SK-N-SH treated with all-trans-retinoic acid at 6 μM for 48 hours (cell line): Measurements from ENCODE around the gene SNTA1.

Experiments used
- ATAC-seq: fragments of 200-7000 bp; cut with Tn5 transposase; 3 replicates; pipeline ENCODE4 v1.9.1; 2020; ENCODE audit warnings: mild to moderate bottlenecking, moderate library complexity
- ARNTL ChIP-seq: fragments of 450-650 bp; formaldehyde crosslinking; IDR thresholded peaks from 2 replicates; pipeline ENCODE4 v1.5.0; 2020; ENCODE audit warnings: low read depth, mild to moderate bottlenecking, moderate library complexity, borderline replicate concordance
- BACH2 ChIP-seq: fragments of 250-450 bp; sonication (Bioruptor Pico); IDR thresholded peaks from 2 replicates; pipeline ENCODE4 v1.9.0; 2021; ENCODE audit warnings: mild to moderate bottlenecking, borderline replicate concordance
- CREB5 ChIP-seq: fragments of 250-450 bp; sonication (Bioruptor Pico); IDR thresholded peaks from 2 replicates; pipeline ENCODE4 v1.5.1; 2020; ENCODE audit warnings: low read depth, mild to moderate bottlenecking, moderate library complexity
- CSDC2 ChIP-seq: fragments of 250-450 bp; sonication (Bioruptor Pico); IDR thresholded peaks from 2 replicates; pipeline ENCODE4 v1.5.0; 2020; ENCODE audit warnings: mild to moderate bottlenecking, moderate library complexity
- ESRRG ChIP-seq: fragments of 250-450 bp; sonication (Bioruptor Pico); IDR thresholded peaks from 2 replicates; pipeline ENCODE4 v1.6.1; 2021; ENCODE audit warnings: mild to moderate bottlenecking
- ISL1 ChIP-seq: fragments of 250-450 bp; sonication (Bioruptor Pico); IDR thresholded peaks from 2 replicates; pipeline ENCODE4 v2.1.2; 2022; ENCODE audit warnings: mild to moderate bottlenecking, moderate library complexity
- OSR1 ChIP-seq: fragments of 250-450 bp; sonication (Bioruptor Pico); IDR thresholded peaks from 2 replicates; pipeline ENCODE4 v1.8.0; 2022; ENCODE audit warnings: moderate library complexity, mild to moderate bottlenecking, inconsistent platforms
- PATZ1 ChIP-seq: fragments of 250-450 bp; sonication (Bioruptor Pico); IDR thresholded peaks from 2 replicates; pipeline ENCODE4 v1.8.0; 2020; ENCODE audit warnings: mild to moderate bottlenecking, moderate library complexity, borderline replicate concordance
- POU6F1 ChIP-seq: fragments of 250-450 bp; sonication (Bioruptor Pico); IDR thresholded peaks from 2 replicates; pipeline ENCODE4 v1.8.0; 2021; ENCODE audit warnings: low read depth, mild to moderate bottlenecking, moderate library complexity, borderline replicate concordance
- PPARA ChIP-seq: fragments of 250-450 bp; sonication (Bioruptor Pico); IDR thresholded peaks from 2 replicates; pipeline ENCODE4 v1.5.0; 2020; ENCODE audit warnings: mild to moderate bottlenecking, borderline replicate concordance
- RARB ChIP-seq: fragments of 250-450 bp; sonication (Bioruptor Pico); IDR thresholded peaks from 2 replicates; pipeline ENCODE4 v1.8.0; 2021; ENCODE audit warnings: mild to moderate bottlenecking, moderate library complexity
- SNAI2 ChIP-seq: fragments of 250-450 bp; sonication (Bioruptor Pico); IDR thresholded peaks from 2 replicates; pipeline ENCODE4 v1.5.0; 2020; ENCODE audit warnings: mild to moderate bottlenecking, moderate library complexity
- TCF4 ChIP-seq: fragments of 250-450 bp; sonication (Bioruptor Pico); IDR thresholded peaks from 2 replicates; pipeline ENCODE4 v1.8.0; 2021; ENCODE audit warnings: mild to moderate bottlenecking, moderate library complexity, borderline replicate concordance
- TOX ChIP-seq: fragments of 250-450 bp; sonication (Bioruptor Pico); IDR thresholded peaks from 2 replicates; pipeline ENCODE4 v1.8.0; 2021; ENCODE audit warnings: mild to moderate bottlenecking, moderate library complexity, borderline replicate concordance
- TSHZ2 ChIP-seq: fragments of 250-450 bp; sonication (Bioruptor Pico); IDR thresholded peaks from 2 replicates; pipeline ENCODE4 v1.5.0; 2020; ENCODE audit warnings: mild to moderate bottlenecking, moderate library complexity
- ZC3H10 ChIP-seq: fragments of 250-450 bp; sonication (Bioruptor Pico); IDR thresholded peaks from 2 replicates; pipeline ENCODE4 v1.5.1; 2021; ENCODE audit warnings: mild to moderate bottlenecking, moderate library complexity
- ZFP3 ChIP-seq: fragments of 250-450 bp; sonication (Bioruptor Pico); IDR thresholded peaks from 2 replicates; pipeline ENCODE4 v1.5.0; 2020; ENCODE audit warnings: mild to moderate bottlenecking, moderate library complexity
- ZNF565 ChIP-seq: fragments of 450-650 bp; formaldehyde crosslinking; conservative IDR thresholded peaks from 2 replicates; pipeline ENCODE4 v1.5.0; 2020; ENCODE audit warnings: low read depth, mild to moderate bottlenecking, moderate library complexity
- ZNF8 ChIP-seq: fragments of 450-650 bp; formaldehyde crosslinking; IDR thresholded peaks from 2 replicates; pipeline ENCODE4 v1.5.0; 2020; ENCODE audit warnings: mild to moderate bottlenecking, moderate library complexity

The SNTA1 gene

GRCh38 chr20:33459599-33459998, 16.0 kb upstream of the SNTA1 start:
- TF ChIP-seq ZNF565 (CRISPR knock-in tag) = no peak
- no peak for ATAC-seq

- peak; percentile 99 for ATAC-seq
- TF ChIP-seq SNAI2 (CRISPR knock-in tag) = peak; percentile 37; the same call in 1 of the 2 replicates
Measured at GRCh38 chr20:33456916-33457642, 13.5 kb upstream of the SNTA1 start.

- peak; percentile 47; the same call in 1 of the 3 replicates for ATAC-seq
- TF ChIP-seq ZNF8 (CRISPR knock-in tag) = no peak
- no peak for TF ChIP-seq CSDC2 (CRISPR knock-in tag)
- no peak for TF ChIP-seq TSHZ2 (CRISPR knock-in tag)
- no peak for TF ChIP-seq ZC3H10
- no peak for TF ChIP-seq TOX (CRISPR knock-in tag)
- TF ChIP-seq BACH2 (CRISPR knock-in tag) = no peak
- no peak for TF ChIP-seq ZFP3
- TF ChIP-seq ZNF565 (CRISPR knock-in tag) = no peak
Measured at GRCh38 chr20:33450867-33451266, 7.3 kb upstream of the SNTA1 start.

- TF ChIP-seq ZNF565 (CRISPR knock-in tag) = no peak
- TF ChIP-seq ZC3H10 = no peak
- TF ChIP-seq SNAI2 (CRISPR knock-in tag) = no peak
- TF ChIP-seq ARNTL (CRISPR knock-in tag) = no peak
- no peak for TF ChIP-seq TSHZ2 (CRISPR knock-in tag)
- no peak for TF ChIP-seq ESRRG
- no peak for TF ChIP-seq OSR1 (CRISPR knock-in tag)
- TF ChIP-seq ZNF8 (CRISPR knock-in tag) = no peak
- TF ChIP-seq PPARA (CRISPR knock-in tag) = no peak
- no peak for TF ChIP-seq ZFP3
- TF ChIP-seq RARB = no peak
- TF ChIP-seq PATZ1 (CRISPR knock-in tag) = no peak
- TF ChIP-seq CSDC2 (CRISPR knock-in tag) = no peak
- no peak for TF ChIP-seq POU6F1 (CRISPR knock-in tag)
- no peak for TF ChIP-seq CREB5 (CRISPR knock-in tag)
- TF ChIP-seq TCF4 (CRISPR knock-in tag) = no peak
- no peak for TF ChIP-seq ISL1
- TF ChIP-seq, all 23 proteins: peak for 0
- ATAC-seq = no peak
Measured at GRCh38 chr20:33445881-33446625, 2.5 kb upstream of the SNTA1 start.
